Neuronal stem cell (in vitro differentiated cells): ENCODE data around the gene SERPINA10.
"Not testable (repeated sequence)": the region's sequence is repeated elsewhere in the genome, so short reads cannot be mapped to it uniquely, and the experiment has no call there.

Experiments used
- DNase-seq: peaks from one replicate; pipeline ENCODE4 v3.0.0-alpha.2; 2013; ENCODE audit warnings: low spot score
- H2AFZ ChIP-seq: one replicate; pipeline ENCODE4 v1.6.1; 2013; ENCODE audit warnings: mild to moderate bottlenecking, low read length, inconsistent platforms
- H2AK5ac ChIP-seq: 2 replicates; pipeline ENCODE4 v1.6.1; 2013; ENCODE audit warnings: low read depth, mild to moderate bottlenecking, inconsistent platforms, low read length, moderate library complexity, mixed read lengths
- H2BK120ac ChIP-seq: 2 replicates; pipeline ENCODE4 v1.6.1; 2013; ENCODE audit warnings: low read depth, mild to moderate bottlenecking, inconsistent platforms, low read length, moderate library complexity, mixed read lengths
- H2BK12ac ChIP-seq: one replicate; pipeline ENCODE4 v1.6.1; 2013; ENCODE audit warnings: low read length, inconsistent platforms
- H2BK15ac ChIP-seq: 2 replicates; pipeline ENCODE4 v1.6.1; 2013; ENCODE audit warnings: mild to moderate bottlenecking, low read length, inconsistent platforms, mixed read lengths
- H2BK5ac ChIP-seq: one replicate; pipeline ENCODE4 v1.6.1; 2013; ENCODE audit warnings: inconsistent platforms, mild to moderate bottlenecking, low read length, moderate library complexity
- H3K14ac ChIP-seq: one replicate; pipeline ENCODE4 v1.6.1; 2013; ENCODE audit warnings: low read length, inconsistent platforms
- H3K18ac ChIP-seq: 2 replicates; pipeline ENCODE4 v1.6.1; 2013; ENCODE audit warnings: low read length, inconsistent platforms
- H3K23ac ChIP-seq: 2 replicates; pipeline ENCODE4 v1.6.1; 2013; ENCODE audit warnings: low read depth, mild to moderate bottlenecking, mixed read lengths, low read length, inconsistent platforms; ENCODE audit not compliant: poor library complexity
- H3K27ac ChIP-seq: replicated peaks from 3 replicates; pipeline ENCODE4 v1.5.1; 2013; ENCODE audit warnings: low read length, inconsistent platforms
- H3K27me3 ChIP-seq, 3 experiments: 2 replicates each; pipeline ENCODE4 v1.6.1; 2013; ENCODE audit warnings: low read length in 3 of 3, mild to moderate bottlenecking in 2 of 3, inconsistent platforms in 1 of 3, low read depth in 1 of 3, mixed read lengths in 1 of 3, moderate library complexity in 1 of 3; ENCODE audit not compliant: control insufficient read depth in 3 of 3, insufficient read depth in 3 of 3
- H3K36me3 ChIP-seq, 2 donors: replicated peaks in 1 of 2; 2 replicates each; pipeline ENCODE4 v1.6.1; 2013; ENCODE audit warnings: low read length in 2 of 2; ENCODE audit not compliant: control insufficient read depth in 2 of 2, insufficient read depth in 2 of 2
- H3K4ac ChIP-seq: 2 replicates; pipeline ENCODE4 v1.6.1; 2013; ENCODE audit warnings: inconsistent platforms, mild to moderate bottlenecking, low read length, moderate library complexity
- H3K4me1 ChIP-seq, 2 donors: 1 replicate in 1 of 2; 2 replicates in 1 of 2; pipeline ENCODE4 v1.6.1; 2013; ENCODE audit warnings: low read length in 2 of 2, low read depth in 1 of 2; ENCODE audit not compliant: control insufficient read depth in 2 of 2, insufficient read depth in 1 of 2
- H3K4me2 ChIP-seq: one replicate; pipeline ENCODE4 v1.6.1; 2013; ENCODE audit warnings: mild to moderate bottlenecking, low read length, inconsistent platforms; ENCODE audit not compliant: insufficient read depth, poor library complexity, severe bottlenecking
- H3K4me3 ChIP-seq, 2 donors: 2 replicates each; pipeline ENCODE4 v1.5.1; 2013; ENCODE audit warnings: low read length in 2 of 2, mild to moderate bottlenecking in 2 of 2, inconsistent platforms in 1 of 2, moderate library complexity in 1 of 2
- H3K79me1 ChIP-seq: one replicate; pipeline ENCODE4 v1.6.1; 2013; ENCODE audit warnings: low read depth, mild to moderate bottlenecking, inconsistent platforms, low read length, moderate library complexity
- H3K9ac ChIP-seq: one replicate; pipeline ENCODE4 v1.6.1; 2013; ENCODE audit warnings: mild to moderate bottlenecking, low read depth, low read length, inconsistent platforms; ENCODE audit not compliant: poor library complexity
- H3K9me3 ChIP-seq, 2 donors: replicated peaks in 1 of 2; 2 replicates each; pipeline versions ENCODE3 to v1.6.1; 2013; ENCODE audit warnings: low read length in 2 of 2, mild to moderate bottlenecking in 2 of 2, inconsistent platforms in 1 of 2, low read depth in 1 of 2, mixed read lengths in 1 of 2, moderate library complexity in 1 of 2; ENCODE audit not compliant: control insufficient read depth in 2 of 2, insufficient read depth in 1 of 2
- H4K8ac ChIP-seq: one replicate; pipeline ENCODE4 v1.6.1; 2013; ENCODE audit warnings: low read depth, mild to moderate bottlenecking, inconsistent platforms, low read length, moderate library complexity
- H4K91ac ChIP-seq: one replicate; pipeline ENCODE4 v1.6.1; 2013; ENCODE audit warnings: low read length, low read depth, mild to moderate bottlenecking, inconsistent platforms; ENCODE audit not compliant: poor library complexity
- WGBS, 2 donors: extraction: QIAGEN DNeasy Blood & Tissue Kit; methylation state at CpG; one replicate each; pipeline ENCODE4 v1.1.7; 2013; ENCODE audit warnings: missing lambda C conversion rate in 2 of 2, mixed read lengths in 1 of 2; ENCODE audit not compliant: insufficient read length in 2 of 2, insufficient replicate concordance in 1 of 2; ENCODE audit errors: extremely low coverage in 2 of 2; 5-methylcytosine and 5-hydroxymethylcytosine counted together

Gene SERPINA10

DNA sequence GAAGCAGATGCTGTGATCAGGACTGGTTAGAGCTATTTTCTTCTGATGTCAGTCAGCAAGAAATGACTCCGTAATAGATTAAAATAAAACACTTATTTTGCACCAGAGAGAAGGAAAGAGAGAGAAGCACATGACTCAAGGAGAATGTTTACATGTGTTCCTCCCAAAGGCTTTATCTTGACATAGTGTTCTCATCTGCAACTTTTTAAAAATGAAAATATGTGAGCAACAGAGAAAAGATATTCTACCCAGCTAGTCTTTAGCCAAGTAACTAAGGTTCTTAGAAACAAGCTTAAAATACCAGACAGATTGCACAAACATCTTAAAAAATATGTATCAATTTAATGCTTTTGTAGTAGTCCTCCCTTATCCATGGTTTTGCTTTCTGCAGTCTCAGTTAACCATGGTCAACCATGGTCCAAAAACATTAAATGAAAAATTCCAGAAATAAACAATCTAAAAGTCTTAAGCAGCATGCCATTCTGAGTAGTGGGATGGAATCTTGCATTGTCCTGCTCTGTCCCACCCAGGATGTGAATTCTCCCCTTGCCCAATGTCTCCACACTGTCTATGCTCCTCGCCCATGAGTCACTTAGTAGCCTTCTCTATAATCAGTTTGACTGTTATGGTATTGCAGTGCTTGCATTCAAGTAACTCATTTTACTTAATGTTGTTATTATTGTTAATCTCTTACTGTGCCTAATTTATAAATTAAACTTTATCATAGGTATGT, 9.9 kb downstream of the SERPINA10 start:
- Histone ChIP-seq H3K4ac (no peak overlapping the region), H2BK15ac (no peak overlapping the region), H2BK12ac (no peak overlapping the region), H3K36me3 (no peaks in the 10 kb centered on the region), H3K79me1 (no peaks in the 10 kb centered on the region), H2AK5ac (no peak overlapping the region), H3K27me3 (no peaks in the 10 kb centered on the region), H3K9ac (no peak overlapping the region), H2BK5ac (no peak overlapping the region), H3K27ac (no peak overlapping the region), H3K4me2 (no peak overlapping the region), H2BK120ac (no peak overlapping the region), H3K4me3 (no peak overlapping the region), H3K4me1 (no peaks in the 10 kb centered on the region), H3K23ac (no peak overlapping the region), H4K91ac (no peak overlapping the region), H3K18ac (no peak overlapping the region), H3K14ac (no peak overlapping the region), H3K9me3 (peaks cover 0 to under 1% of the 10 kb centered on the region in 2 donors), H4K8ac (no peak overlapping the region), H2AFZ (no peak overlapping the region)
- DNase-seq = no peak
- no CpG with 5 or more reads among the region's 2 CpGs for WGBS, 2 donors

DNA sequence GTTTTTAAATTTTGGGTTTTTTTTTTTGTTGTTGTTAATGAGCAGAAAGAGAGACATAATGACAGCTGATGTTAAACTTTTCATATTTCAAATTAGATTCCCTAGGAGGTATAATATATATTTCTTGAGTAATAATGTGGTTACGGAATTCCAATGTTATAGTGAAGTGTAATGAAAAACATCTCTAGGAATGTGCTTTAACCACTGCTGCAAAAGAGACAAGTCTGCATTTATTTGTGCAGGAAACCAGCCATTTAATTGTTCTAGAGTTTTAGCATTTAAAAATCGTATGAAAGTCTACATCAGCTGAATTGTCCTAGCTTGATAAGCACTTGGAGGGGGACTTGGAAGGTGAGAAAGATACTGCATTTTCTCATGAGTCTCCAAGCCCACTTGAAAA, 14.3 kb downstream of the SERPINA10 start:
- Histone ChIP-seq H3K23ac (no peak overlapping the region), H3K79me1 (no peaks in the 10 kb centered on the region)

DNA sequence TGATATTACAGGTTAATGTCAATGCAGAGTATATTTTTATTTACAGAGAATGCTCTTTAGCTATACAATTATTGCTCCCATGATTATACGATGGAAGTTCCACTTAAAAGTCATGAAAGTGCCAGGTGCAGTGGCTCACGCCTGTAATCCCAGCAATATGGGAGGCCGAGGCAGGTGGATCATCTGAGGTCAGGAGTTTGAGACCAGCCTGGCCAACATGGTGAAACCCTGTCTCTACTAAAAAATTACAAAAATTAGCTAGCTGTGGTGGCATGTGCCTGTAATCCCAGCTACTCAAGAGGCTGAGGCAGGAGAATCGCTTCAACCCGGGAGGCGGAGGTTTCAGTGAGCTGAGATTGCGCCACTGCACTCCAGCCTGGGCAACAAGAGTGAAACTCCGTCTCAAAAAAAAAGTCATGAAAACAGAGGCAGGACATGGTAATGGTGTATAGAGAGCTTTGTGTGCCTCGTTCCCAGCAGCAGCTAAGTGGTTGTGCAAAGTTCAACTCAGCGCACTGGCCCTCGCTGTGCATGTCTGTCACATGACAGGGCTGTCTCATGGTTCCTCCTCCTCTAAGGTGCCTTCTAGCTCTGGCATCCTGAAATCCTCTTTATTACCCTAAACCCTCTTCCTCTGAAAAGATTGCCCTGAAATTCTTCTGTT, 16.0 kb downstream of the SERPINA10 start:
- not testable (repeated sequence) for H3K36me3 ChIP-seq, H3K9ac ChIP-seq, H2BK12ac ChIP-seq, H3K79me1 ChIP-seq, H3K9me3 ChIP-seq, H3K4me1 ChIP-seq, H4K91ac ChIP-seq, H2BK15ac ChIP-seq, H2AK5ac ChIP-seq, DNase-seq, H2AFZ ChIP-seq, H2BK5ac ChIP-seq, H3K27me3 ChIP-seq, H3K23ac ChIP-seq, H2BK120ac ChIP-seq, H3K27ac ChIP-seq, H3K4ac ChIP-seq, H3K4me2 ChIP-seq, H3K14ac ChIP-seq, H4K8ac ChIP-seq, H3K18ac ChIP-seq
- no CpG with 5 or more reads among the region's 11 CpGs for WGBS, 2 donors
- peak overlapping the region in 1 of 2 donors; percentile 14 for H3K4me3 ChIP-seq

More for the DNA sequence above, 14.3 kb downstream of the SERPINA10 start:
- H2AK5ac ChIP-seq = no peak overlapping the region
- DNase-seq = no peak
- no peak overlapping the region for H2BK15ac ChIP-seq
- no peaks in the 10 kb centered on the region for H3K27me3 ChIP-seq
- H2BK120ac ChIP-seq = no peak overlapping the region
- H2AFZ ChIP-seq = no peak overlapping the region
- no peaks in the 10 kb centered on the region for H3K36me3 ChIP-seq
- peaks cover 0 to 2% of the 10 kb centered on the region in 2 donors for H3K4me1 ChIP-seq
- H3K18ac ChIP-seq = no peak overlapping the region
- H3K9me3 ChIP-seq = no peaks in the 10 kb centered on the region
- H3K14ac ChIP-seq = no peak overlapping the region
- H4K8ac ChIP-seq = no peak overlapping the region
- no peak overlapping the region for H3K4me2 ChIP-seq
- H3K4me3 ChIP-seq = no peak overlapping the region
- H2BK5ac ChIP-seq = no peak overlapping the region
- H3K4ac ChIP-seq = no peak overlapping the region
- WGBS, 2 donors = no CpG with 5 or more reads among the region's 2 CpGs
- H2BK12ac ChIP-seq = no peak overlapping the region
- H3K9ac ChIP-seq = no peak overlapping the region
- no peak overlapping the region for H4K91ac ChIP-seq
- H3K27ac ChIP-seq = no peak overlapping the region

DNA sequence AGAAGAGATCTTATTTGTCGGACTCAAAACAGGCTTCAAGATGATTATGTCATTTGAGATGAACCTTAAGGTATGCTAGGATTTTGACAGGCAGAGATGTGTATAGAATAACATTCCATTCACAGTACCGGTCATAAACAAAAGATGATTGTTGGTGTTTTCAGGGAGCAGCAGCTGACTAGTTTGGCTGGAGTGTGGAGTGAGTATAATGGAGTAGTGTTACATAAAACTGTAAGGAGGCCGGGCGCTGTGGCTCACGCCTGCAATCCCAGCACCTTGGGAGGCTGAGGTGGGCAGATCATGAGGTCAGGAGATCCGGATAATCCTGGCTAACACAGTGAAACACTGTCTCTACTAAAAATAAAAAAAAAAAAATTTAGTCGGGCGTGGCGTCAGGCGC, 23.9 kb downstream of the SERPINA10 start:
- H3K9me3 ChIP-seq = no peaks in the 10 kb centered on the region
- no peak for DNase-seq
- no peak overlapping the region for H2BK5ac ChIP-seq
- no peak overlapping the region for H2BK15ac ChIP-seq
- H3K4ac ChIP-seq = no peak overlapping the region
- H3K27ac ChIP-seq = no peak overlapping the region
- H3K4me1 ChIP-seq = no peaks in the 10 kb centered on the region
- WGBS, 2 donors = no CpG with 5 or more reads among the region's 10 CpGs
- no peak overlapping the region for H4K91ac ChIP-seq
- H3K4me2 ChIP-seq = no peak overlapping the region
- no peak overlapping the region for H3K4me3 ChIP-seq
- no peaks in the 10 kb centered on the region for H3K36me3 ChIP-seq
- no peak overlapping the region for H3K9ac ChIP-seq
- no peaks in the 10 kb centered on the region for H3K79me1 ChIP-seq
- no peak overlapping the region for H2AFZ ChIP-seq
- no peak overlapping the region for H2AK5ac ChIP-seq
- H4K8ac ChIP-seq = no peak overlapping the region
- H3K23ac ChIP-seq = no peak overlapping the region
- H3K18ac ChIP-seq = no peak overlapping the region
- H2BK12ac ChIP-seq = no peak overlapping the region
- no peaks in the 10 kb centered on the region for H3K27me3 ChIP-seq
- H2BK120ac ChIP-seq = no peak overlapping the region
- H3K14ac ChIP-seq = no peak overlapping the region
